Ishikawa (cell line): ENCODE results near the gene LRRC8C.

Experiments used
- CEBPB ChIP-seq: IDR thresholded peaks from 2 replicates; pipeline ENCODE4 v1.6.1; 2012
- CREB1 ChIP-seq: IDR thresholded peaks from 2 replicates; pipeline ENCODE4 v1.6.1; 2012; ENCODE audit warnings: low read depth
- EP300 ChIP-seq: IDR thresholded peaks from 2 replicates; pipeline ENCODE4 v1.6.1; 2012; ENCODE audit warnings: borderline replicate concordance
- FOXM1 ChIP-seq: IDR thresholded peaks from 2 replicates; pipeline ENCODE4 v1.6.1; 2012; ENCODE audit warnings: low read depth, borderline replicate concordance
- RAD21 ChIP-seq: IDR thresholded peaks from 2 replicates; pipeline ENCODE4 v1.6.1; 2012; ENCODE audit warnings: low read depth
- TAF1 ChIP-seq: IDR thresholded peaks from 2 replicates; pipeline ENCODE4 v1.6.1; 2012; ENCODE audit warnings: low read depth, mild to moderate bottlenecking
- TCF12 ChIP-seq: IDR thresholded peaks from 2 replicates; pipeline ENCODE4 v1.6.1; 2012; ENCODE audit warnings: low read depth
- TEAD4 ChIP-seq: IDR thresholded peaks from 2 replicates; pipeline ENCODE4 v1.6.1; 2012
- YY1 ChIP-seq: IDR thresholded peaks from 2 replicates; pipeline ENCODE4 v1.6.1; 2012; ENCODE audit warnings: low read depth
- ZBTB7A ChIP-seq: IDR thresholded peaks from 2 replicates; pipeline ENCODE4 v1.6.1; 2012; ENCODE audit warnings: low read depth
- TF ChIP-seq, protein P1 (sequence below): IDR thresholded peaks from 2 replicates; pipeline ENCODE4 v1.6.1; 2012
- TF ChIP-seq, protein P2 (sequence below): IDR thresholded peaks from 2 replicates; pipeline ENCODE4 v1.6.1; 2012
- TF ChIP-seq, protein P3 (sequence below): IDR thresholded peaks from 2 replicates; pipeline ENCODE4 v1.6.1; 2012; ENCODE audit warnings: low read depth, mild to moderate bottlenecking

DNA sequence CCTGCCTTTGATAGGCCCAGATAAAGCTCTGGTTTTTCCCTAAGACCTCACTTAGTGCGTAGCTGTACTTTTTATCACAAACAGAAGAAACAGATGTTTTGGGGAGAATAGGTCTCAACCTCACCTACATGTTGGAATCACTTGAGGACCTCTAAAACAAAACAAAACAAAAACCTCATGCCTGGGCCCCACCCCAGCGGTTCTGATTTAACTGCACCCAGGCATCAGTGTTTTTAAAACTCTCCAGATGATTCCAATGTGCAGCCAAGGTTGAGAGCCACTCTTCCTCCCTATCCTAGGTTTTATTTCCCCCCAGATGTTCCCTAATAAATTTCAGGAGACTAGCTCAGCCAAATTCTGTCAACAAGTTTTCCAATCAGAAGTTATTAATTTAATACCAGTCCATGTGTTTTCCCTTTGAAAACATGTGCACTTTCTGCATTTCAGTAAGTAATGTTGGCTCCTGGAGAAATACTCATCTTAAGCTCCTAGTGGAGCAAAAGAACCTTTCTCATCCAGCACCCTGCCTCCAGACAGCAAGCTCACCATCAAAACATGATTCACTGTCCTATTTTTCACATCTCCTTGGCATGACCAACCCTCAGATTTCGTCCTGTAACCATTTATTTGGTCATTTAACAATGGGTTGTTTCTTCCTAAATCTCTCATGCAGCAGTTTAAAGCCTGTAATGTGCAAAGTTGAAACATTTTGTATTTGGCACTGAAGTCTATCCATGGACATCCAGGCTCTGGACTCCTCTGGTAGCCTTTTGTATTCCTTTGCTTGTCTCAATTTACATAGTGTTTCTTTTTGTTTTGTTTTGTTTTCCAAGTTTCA, 27.5 kb downstream of the LRRC8C start:
- TF ChIP-seq RAD21 (no peak), TAF1 (no peak), ZBTB7A (no peak), TEAD4 (no peak), YY1 (no peak), EP300 (no peak), FOXM1 (no peak), TCF12 (no peak), CEBPB (no peak), CREB1 (no peak)
- TF ChIP-seq, protein P1, sequence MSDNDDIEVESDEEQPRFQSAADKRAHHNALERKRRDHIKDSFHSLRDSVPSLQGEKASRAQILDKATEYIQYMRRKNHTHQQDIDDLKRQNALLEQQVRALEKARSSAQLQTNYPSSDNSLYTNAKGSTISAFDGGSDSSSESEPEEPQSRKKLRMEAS = no peak
- TF ChIP-seq, protein P2, sequence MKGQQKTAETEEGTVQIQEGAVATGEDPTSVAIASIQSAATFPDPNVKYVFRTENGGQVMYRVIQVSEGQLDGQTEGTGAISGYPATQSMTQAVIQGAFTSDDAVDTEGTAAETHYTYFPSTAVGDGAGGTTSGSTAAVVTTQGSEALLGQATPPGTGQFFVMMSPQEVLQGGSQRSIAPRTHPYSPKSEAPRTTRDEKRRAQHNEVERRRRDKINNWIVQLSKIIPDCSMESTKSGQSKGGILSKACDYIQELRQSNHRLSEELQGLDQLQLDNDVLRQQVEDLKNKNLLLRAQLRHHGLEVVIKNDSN = no peak
- TF ChIP-seq, protein P3, sequence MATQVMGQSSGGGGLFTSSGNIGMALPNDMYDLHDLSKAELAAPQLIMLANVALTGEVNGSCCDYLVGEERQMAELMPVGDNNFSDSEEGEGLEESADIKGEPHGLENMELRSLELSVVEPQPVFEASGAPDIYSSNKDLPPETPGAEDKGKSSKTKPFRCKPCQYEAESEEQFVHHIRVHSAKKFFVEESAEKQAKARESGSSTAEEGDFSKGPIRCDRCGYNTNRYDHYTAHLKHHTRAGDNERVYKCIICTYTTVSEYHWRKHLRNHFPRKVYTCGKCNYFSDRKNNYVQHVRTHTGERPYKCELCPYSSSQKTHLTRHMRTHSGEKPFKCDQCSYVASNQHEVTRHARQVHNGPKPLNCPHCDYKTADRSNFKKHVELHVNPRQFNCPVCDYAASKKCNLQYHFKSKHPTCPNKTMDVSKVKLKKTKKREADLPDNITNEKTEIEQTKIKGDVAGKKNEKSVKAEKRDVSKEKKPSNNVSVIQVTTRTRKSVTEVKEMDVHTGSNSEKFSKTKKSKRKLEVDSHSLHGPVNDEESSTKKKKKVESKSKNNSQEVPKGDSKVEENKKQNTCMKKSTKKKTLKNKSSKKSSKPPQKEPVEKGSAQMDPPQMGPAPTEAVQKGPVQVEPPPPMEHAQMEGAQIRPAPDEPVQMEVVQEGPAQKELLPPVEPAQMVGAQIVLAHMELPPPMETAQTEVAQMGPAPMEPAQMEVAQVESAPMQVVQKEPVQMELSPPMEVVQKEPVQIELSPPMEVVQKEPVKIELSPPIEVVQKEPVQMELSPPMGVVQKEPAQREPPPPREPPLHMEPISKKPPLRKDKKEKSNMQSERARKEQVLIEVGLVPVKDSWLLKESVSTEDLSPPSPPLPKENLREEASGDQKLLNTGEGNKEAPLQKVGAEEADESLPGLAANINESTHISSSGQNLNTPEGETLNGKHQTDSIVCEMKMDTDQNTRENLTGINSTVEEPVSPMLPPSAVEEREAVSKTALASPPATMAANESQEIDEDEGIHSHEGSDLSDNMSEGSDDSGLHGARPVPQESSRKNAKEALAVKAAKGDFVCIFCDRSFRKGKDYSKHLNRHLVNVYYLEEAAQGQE = no peak
